ENCODE results near the gene HIPK2.
"Not testable (repeated sequence)": the region's sequence is repeated elsewhere in the genome, so short reads cannot be mapped to it uniquely, and the experiment has no call there.

Gene HIPK2

DNA sequence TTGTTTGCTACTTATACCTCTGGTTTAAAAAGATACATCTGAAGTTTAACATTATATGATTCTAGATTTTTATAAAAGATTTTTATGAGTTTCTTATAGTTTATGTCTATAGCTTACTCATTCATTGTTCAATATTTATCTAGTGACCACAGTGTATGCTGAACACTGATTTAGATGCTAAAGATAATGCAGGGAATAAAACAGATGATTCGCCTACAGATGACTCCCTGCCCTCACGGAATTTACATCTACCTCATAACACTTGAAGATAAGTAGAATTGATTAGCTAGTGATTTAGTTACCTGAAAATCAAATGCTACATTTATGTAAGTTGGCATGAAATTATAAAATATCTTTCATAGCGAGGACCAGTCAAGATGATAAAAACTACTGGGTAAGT lies 105.8 kb downstream of the HIPK2 start:
- no peak for DNase-seq (ENCODE audit: low spot score)

DNA sequence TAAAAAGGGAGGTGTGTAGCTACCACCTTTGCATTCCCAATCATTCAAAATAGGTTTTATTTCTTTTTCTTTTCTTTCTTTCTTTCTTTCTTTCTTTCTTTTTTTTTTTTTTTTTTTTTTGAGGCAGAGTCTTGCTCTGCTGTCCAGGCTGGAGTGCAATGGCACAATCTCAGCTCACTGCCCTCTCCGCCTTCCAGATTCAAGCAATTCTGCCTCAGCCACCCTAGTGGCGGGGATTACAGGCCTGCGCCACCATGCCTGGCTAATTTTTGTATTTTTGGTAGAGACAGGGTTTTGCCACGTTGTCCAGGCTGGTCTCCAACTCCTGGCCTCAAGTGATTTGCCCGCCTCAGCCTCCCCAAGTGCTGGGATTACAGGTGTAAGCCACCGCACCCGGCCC lies 107.1 kb downstream of the HIPK2 start:
- DNase-seq (ENCODE audit: low spot score): not testable (repeated sequence)

DNA sequence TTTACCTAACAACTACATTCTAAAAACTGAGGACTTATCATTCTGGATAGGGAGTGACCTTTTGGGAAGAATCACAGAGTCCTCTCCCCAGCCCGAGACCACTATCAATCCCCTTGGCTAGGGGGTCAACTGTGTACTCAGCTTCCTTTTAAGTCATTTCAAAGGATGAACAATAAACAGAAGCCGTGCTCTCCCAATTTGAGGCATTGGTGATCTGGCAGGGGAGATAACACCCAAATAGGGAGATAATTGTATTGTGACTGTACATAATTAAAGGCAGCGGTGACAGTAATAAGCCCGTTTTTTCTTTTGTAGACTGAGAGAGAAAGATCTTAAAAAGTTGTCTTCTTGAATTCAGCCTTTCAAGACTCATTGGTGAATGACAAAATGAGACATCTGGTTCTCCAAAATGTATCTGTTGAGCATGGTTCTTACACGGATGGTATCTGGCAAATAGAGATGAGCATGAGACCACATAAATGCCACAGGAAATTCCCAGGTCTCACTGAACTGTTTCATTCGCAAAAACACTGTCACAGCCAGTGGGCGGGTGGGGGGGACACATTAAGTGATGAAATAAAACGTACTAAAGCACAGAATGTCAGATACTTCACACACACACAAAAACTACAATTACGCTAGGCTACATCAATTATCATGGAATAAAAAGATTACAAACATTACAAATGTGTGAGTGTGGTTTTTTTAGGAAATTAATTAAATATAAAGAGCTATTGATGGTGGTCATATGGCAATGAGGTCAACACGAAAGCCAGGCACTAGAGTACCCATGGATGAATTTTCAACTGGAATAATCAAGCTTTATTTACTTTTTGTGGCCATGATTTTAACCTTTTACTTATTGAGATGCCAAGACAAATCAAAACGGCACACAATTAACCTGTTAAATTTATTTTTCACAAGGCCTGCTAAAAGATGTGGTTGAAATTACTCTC lies 108.4 kb downstream of the HIPK2 start:
- DNase-seq (ENCODE audit: low spot score): peak; percentile 70

- DNase-seq (ENCODE audit: low spot score): no peak
These were observed 110.4 kb downstream of the HIPK2 start for GRCh38 chr7:139667377-139667776.

DNA sequence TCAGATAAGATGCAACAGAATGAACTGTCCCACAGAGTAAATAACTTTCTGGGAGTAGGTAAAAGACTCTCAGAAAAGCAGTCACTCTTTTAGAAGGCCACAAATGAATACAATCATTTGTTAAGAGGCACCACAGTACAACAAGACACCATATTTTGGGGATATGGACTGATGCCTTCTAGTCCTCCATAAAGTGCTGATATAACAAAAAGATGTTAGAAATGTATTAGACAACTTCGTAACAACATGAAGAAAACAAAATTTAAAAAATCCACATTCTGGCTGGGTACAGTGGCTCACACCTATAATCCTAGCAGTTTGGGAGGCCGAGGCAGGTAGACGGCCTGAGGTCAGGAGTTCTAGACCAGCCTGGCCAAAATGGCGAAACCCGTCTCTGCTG lies 111.3 kb downstream of the HIPK2 start:
- DNase-seq (ENCODE audit: low spot score): no peak

DNA sequence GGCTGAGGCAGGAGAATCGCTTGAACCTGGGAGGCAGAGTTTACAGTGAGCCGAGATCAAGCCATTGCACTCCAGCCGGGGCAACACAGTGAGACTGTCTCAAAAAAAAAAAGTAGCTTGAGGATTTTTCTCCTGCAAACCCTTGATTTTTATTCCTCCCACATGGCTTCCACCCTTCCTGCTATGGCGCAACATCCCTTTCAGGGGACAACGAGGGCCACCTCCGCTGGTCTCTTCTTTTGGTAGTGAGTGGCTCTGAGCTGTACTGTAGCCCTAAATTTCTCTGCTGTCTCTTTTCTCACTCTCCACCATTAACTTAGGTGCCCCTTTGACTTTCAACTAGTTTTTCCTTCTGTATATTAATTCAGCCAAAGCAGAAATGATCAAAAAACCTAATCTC lies 113.4 kb downstream of the HIPK2 start:
- DNase-seq (ENCODE audit: low spot score): no peak

DNA sequence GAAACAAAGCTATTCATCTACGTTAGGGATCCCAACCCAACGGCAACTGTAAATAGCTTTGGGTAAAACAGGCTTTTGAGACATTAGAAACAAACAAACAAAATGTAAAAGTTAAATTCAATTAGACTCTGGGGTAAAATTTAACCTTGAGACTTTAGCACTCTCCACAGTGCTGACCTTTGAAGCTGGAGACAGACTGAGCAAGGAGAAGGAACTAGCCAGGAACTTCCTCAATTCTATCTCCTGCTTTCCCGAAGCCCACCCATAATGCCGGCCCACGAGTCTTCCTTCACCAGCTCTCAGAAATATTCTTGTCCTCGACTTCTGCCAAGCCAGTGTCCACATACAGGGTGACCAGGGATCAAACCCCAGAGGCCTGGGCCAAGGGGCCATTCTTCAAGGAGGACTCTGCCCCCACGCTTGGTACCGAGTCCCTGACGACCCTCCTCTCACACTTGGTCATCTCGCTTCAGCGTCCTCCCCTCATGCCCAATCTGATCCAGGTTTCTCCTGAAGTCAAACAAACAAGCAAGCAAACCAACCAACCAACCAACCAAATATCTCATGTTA lies 114.1 kb downstream of the HIPK2 start:
- no peak for DNase-seq (ENCODE audit: low spot score)

DNA sequence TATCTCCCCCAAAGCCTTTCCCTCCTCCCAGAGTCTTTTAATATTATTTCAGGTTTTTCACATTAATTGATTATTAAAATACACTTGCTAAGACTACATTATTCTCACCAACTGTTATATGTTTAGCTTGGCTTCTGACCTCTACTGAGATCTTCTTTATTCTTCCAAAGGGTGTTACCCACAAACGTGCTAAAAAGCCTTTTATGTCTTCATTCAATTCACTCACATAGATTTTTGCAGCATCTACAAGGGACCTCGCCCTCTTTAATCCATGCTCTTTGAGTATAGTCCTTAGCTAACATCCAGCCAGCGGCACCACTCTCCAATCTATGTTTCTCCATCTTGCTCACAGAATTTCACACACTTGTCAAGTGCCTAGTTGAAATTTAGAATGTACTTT lies 115.9 kb downstream of the HIPK2 start:
- DNase-seq (ENCODE audit: low spot score): no peak

DNA sequence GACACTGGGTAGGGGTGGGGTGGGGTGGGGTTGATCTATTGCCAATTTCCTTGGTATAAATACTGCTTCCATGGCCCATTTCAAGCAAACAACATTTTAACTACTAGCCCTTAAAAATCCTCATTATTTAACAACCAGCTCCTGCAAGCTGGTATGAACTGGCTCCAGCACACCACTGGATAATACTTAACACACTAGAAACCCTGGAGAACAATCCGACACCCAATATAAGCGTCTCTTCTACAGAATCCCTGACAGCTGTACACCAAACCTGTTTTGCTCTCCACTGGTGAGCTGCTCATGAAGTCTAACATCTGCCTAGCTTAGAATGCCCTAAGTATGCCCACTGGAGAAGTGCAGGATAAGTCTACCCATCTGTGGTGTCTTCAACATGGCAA lies 116.8 kb downstream of the HIPK2 start:
- no peak for DNase-seq (ENCODE audit: low spot score)

DNA sequence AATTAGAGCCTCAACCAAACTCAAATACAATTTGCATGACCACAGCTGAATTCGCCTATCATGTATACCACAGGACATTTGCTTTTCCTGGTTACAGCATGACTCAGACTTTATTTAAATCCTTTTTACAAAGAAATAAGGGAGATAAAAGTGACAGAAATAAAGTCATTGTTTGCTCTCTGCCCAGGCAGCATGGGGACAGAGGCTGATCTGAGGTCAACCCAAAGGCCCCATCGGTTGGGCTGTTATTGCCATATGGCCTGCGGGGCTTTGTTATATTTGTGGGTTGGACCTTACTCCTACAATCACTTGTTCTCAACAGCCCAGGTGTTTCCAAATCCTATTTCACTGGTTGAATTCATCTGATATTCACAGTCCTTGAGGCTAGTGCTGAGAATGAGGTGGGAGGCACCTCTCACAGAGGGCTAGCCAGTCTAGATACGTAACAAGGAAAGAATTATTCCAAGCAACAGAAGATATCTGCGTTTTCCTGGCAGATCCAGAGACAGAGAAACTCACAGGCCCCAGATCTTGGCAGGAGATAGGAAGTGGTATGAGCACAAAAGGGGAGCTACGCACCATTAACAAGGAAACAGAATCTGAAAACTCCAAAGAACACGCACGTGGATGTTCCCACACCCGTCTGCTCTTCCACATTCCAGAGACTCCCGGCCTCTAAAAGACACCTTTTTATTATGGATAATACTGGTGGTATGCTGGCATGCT lies 117.3 kb downstream of the HIPK2 start:
- no peak for DNase-seq (ENCODE audit: low spot score)

DNA sequence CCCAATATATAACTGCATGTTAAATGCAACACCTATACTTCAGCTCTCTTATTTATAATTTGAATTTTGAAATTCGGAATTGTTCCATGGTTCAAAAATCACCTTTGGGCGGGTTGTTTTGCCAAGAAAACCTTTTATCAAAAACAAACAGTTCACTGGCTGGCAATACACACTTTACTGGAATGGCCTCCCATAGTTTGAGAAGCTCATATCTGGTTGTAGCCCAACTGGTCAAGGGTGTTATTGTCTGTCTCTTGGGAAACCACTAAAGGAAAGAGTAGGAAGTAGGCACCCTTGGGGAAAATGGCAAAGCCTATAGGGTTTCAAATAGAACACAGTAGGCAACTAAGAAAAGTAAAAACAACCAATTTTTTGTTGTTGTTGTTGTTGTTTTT lies 117.9 kb downstream of the HIPK2 start:
- DNase-seq (ENCODE audit: low spot score): no peak

DNA sequence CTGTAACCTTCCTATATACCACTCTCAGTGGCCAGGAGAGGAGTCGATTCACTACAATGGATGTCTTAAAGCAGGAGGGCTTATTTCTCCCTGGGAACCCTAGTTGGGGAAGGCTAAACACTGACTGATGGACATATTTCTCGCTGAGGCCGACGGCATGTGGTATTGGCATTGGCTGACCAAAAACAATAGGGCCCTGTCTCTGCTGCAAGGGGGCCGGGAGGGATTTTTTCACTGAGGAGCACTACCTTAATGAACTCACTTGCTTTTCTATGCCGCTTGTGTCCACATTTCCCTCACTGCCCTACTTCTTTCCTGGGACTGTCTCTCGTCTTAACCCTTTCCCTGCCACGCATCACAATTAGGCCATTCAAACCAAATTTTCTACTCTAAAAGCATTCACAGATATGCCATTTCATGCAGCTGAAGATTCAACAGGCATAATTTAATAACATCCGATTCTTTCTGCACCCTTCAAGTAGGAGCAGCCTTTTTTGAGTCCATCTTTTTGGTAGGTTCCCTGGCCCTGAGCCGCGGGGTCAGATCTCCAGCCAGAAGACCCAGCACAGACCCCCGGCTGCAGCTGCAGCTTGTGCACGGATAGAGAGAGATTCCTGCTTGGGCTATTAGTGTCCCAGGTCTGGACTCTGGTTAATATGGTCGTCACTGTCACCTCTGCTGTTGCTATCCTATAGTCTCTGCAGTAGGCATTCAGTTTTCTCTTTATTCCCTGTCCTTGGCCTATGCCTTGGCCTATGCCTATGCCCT lies 118.7 kb downstream of the HIPK2 start:
- peak; percentile 83 for DNase-seq (ENCODE audit: low spot score)

GRCh38 chr7:139658296-139658695 lies 119.5 kb downstream of the HIPK2 start:
- DNase-seq (ENCODE audit: low spot score): no peak

DNA sequence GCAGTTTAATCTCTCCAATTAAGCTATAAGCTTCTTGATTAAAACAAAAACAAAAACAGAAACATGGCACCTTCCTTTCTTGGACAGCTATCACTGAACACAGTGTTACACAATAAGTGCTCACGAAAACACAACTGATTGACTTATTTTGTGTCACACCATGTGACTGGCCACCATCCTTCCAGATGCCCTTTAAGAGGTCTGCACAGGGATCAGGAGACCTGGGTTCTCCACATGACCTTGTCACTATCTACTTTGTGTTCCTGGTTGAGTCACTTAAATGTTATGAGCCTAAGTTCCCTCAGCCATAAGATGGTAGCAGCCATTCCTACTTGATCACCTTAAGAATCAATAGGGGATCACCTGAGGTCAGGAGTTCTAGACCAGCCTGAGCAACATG lies 120.1 kb downstream of the HIPK2 start:
- no peak for DNase-seq (ENCODE audit: low spot score)

DNA sequence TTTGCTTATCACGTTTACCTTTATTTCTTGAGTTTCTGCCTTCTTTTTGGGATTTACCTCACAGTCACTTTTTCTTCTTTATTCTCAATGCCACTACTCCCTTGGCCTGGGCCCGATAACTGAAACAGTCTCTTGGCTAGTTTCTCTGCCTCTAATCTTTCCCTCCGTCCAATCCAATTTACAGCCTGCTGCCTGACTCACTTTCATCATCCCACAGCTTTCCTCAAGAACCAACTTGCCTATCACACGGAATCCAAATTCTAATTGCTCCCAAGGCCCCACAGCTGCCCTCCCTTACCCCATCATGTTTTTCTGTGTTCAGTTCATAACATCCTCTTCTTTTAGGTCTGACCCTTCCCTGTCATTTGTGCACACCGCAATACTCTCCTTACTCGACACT lies 121.4 kb downstream of the HIPK2 start:
- DNase-seq (ENCODE audit: low spot score): no peak

GRCh38 chr7:139655305-139655704 lies 122.5 kb downstream of the HIPK2 start:
- no peak for DNase-seq (ENCODE audit: low spot score)

- DNase-seq (ENCODE audit: low spot score): no peak
These were observed 123.3 kb downstream of the HIPK2 start for GRCh38 chr7:139654276-139655181.

- DNase-seq (ENCODE audit: low spot score): no peak
These were observed 125.9 kb downstream of the HIPK2 start for GRCh38 chr7:139651914-139652313.

- no peak for DNase-seq (ENCODE audit: low spot score)
These were observed 126.5 kb downstream of the HIPK2 start for GRCh38 chr7:139651308-139651707.

DNA sequence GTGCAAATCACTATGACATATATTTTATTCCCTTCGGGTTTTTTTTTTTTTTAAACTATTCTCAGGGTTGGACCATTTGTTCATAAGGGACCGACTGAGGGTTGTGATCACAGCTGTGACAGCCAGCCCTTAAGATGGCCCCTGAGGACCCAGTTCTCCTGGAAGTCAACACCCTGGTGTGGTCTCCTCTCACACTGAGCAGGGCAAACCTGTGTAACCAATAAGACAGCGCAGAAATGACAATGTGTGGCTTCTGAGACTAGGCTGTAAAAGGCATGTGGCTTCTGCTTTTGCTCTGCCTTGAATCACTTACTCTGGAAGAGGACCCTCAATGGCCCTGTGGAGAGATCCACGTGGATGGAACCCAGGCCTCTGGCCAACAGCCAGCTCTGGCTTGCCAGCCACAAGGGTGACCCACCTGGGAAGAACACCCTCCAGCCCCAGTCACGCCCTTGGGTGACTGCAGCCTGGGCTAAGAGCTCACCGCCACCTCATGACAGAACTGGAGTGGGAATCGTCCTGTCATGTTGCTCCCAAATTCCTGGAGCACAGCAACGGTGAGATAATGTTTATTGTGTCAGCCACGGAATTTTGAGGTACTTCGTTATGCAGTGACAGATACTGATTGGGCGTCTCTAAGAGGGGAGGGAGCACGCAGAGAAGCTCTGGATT lies 127.2 kb downstream of the HIPK2 start:
- DNase-seq (ENCODE audit: low spot score): no peak

Measured in putamen (tissue), 1 donor.